Glomerular visceral epithelial cell (primary cell): Measurements from ENCODE around the gene FGFR4.
A peak's percentile ranks its signal among the peaks of the same experiment; 100 is the strongest.

Experiments used
- DNase-seq: peaks from one replicate; pipeline ENCODE4 v3.0.0-alpha.2; 2016; ENCODE audit errors: extremely low spot score

Gene FGFR4

DNA sequence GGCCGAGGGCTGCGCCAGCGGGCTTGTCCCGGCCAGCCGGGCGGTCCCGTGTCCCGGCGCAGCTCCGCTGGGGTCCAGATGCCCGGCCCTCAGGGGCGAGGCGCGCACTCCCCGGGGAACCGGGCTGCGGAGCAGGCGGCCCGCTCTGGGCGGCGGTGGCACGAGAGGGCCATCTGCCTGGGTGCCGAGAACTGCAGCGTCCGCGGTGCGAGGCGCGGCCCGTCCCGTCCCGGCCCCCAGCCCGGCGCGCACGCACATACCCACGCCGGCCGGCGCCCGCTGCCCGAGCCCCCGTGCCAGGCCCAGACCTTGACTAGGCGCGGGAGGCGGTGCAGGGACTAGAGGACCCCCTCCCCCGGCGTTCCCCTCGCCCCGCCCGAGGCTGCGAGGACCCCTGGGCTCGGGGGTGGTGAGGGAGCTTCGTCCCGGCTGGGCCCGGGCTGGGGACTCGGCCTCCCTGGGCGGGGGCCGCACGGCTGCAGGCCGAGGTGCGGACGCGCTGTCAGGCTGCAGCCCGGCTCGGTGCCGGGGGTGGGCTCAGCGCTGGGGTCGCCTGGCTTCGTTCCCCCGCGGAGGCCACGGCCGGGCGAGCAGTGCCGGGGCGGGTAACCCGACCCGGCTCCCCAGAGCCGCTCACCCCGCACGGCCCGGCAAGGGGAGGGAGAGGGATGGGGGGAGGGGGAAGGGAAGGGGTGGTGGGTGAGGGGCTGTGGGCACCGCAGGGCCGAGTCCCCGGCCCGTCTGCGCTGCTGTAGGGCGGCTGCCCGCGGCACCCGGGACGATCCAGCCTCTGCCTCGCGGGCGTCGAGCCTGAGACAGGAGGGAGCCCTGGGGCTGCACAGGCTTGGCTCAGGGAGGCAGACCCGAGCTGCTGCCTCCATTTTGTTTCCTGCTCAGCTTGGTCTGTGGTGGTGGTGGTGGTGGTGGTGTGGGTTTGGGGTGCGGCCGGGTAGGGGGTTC lies 45.7 kb downstream of the FGFR4 start:
- DNase-seq: no peak

GRCh38 chr5:177133096-177133852 lies 46.6 kb downstream of the FGFR4 start, which contains the start of gene NSD1:
NSD1 (plus strand) TSS chr5:177133773; CDS start chr5:177135104, 1,331 bp downstream.
- peak; percentile 78 for DNase-seq

GRCh38 chr5:177133853-177134696 lies 47.4 kb downstream of the FGFR4 start:
- DNase-seq: peak; percentile 58

GRCh38 chr5:177134697-177135225 lies 48.0 kb downstream of the FGFR4 start:
- peak; percentile 18 for DNase-seq

- no peak for DNase-seq
Measured at GRCh38 chr5:177140312-177140711, 53.6 kb downstream of the FGFR4 start.

DNA sequence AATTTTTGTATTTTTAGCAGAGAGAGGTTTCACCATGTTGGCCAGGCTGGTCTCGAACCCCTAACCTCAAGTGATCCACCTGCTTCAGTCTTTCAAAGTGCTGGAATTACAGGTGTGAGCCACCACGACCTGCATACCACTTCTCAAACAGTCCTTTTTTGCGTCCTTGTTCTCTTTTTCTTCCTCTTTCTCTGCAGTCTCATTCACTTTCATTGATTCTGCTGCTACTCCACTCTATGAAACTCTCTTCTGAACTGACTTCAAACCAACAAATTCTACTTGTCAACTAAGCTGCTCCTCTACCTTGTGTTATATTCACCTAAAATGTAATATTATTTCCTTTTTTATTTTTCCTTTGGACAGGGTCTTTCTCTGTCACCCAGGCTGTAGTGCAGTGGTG lies 54.8 kb downstream of the FGFR4 start:
- no peak for DNase-seq

GRCh38 chr5:177142098-177142611 lies 55.4 kb downstream of the FGFR4 start:
- no peak for DNase-seq

GRCh38 chr5:177142778-177143177 lies 56.1 kb downstream of the FGFR4 start:
- no peak for DNase-seq

GRCh38 chr5:177146891-177147638 lies 60.4 kb downstream of the FGFR4 start:
- no peak for DNase-seq
